GM19099 (cell line): ENCODE results near the gene DDX46.
A peak's percentile ranks its signal among the peaks of the same experiment; 100 is the strongest.

Experiments used
- POLR2A ChIP-seq: IDR thresholded peaks from 3 replicates; pipeline ENCODE4 v1.6.1; 2011; ENCODE audit warnings: low read depth; ENCODE audit not compliant: insufficient read length; ENCODE audit errors: extremely low read depth

DDX46 gene

GRCh38 chr5:134864707-134865106 is 106.1 kb downstream of the DDX46 start:
- no peak for TF ChIP-seq POLR2A

DNA sequence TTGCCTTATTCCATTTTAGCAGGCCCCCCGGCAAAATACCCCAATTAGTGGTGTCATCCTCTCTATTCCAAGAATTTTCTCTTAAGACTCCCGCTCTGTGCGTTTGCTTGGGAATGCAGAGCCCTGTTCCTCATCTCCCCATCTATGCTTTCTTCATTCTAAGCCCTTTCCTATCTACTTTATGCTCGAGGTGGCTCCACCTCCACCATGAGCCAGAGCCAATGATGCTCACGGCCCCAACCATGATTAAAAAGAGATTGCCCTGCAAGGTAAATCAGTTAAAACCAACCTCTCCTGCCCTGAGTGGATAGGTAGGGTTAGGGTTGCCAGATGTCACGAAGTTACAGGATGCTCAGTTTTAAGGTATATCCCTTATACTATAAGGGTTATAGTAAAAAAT is 114.9 kb downstream of the DDX46 start:
- no peak for TF ChIP-seq POLR2A

DNA sequence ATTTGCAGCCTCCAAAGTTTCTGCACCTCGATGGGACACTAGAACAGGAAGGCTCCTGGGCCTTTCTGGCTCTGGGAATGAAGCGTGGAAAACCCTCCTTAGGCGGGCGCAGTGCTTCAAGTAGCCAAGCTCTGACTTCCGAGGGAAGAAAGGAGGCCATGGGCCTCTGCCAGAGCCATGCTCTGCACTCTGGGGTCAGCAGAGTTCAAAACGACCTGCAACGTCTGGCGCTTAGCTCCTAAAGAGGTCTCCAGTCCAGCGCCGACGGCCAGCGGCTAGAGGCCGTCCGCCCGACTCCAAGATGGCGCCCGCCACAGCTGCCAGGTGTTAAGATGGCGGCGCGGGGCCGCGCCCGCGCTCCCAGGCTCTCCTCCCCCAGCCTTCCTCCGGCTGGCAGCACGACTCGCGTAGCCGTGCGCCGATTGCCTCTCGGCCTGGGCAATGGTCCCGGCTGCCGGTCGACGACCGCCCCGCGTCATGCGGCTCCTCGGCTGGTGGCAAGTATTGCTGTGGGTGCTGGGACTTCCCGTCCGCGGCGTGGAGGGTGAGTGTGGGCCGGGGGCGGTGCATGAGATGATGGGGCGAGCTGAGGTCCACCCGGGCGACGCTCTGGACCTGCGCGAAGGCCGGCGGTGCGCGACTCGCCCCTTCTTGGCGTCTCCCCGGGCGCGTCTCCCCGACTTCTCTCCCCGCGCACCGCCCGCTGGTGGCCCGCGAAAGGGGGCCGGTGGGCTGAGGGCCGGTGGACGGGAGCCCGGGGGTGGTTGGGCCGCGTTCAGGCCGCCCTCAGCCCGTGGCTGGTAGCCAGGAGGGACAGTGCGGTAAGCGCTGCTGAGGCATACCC is 115.6 kb downstream of the DDX46 start, which contains the start of gene TXNDC15:
TXNDC15 (plus strand) TSS at position 385 of the 844 bp plus-strand sequence; CDS start at position 442, 57 bp downstream.
- TF ChIP-seq POLR2A: peak; percentile 94

GRCh38 chr5:134874831-134875655 is 116.5 kb downstream of the DDX46 start:
- no peak for TF ChIP-seq POLR2A

- no peak for TF ChIP-seq POLR2A
Observed at GRCh38 chr5:134877159-134877558, 118.6 kb downstream of the DDX46 start.

DNA sequence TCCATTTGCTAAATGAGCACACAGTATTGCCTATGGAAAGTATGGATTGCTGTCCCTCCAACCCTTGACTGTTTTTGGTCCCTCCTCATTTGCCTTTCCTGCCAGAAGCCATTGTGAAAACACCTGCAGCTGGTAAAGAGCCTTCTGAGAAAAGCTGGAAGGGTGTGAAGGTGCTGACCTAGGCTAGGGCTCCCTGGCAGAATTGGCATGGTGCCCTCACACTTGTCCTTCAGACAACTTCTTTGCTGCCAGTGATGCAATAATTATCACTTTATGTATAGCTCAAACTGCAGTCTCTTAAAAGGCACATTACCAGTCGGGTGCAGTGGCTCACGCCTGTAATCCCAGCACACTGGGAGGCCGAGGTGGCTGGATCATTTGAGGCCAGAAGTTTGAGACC is 119.8 kb downstream of the DDX46 start:
- no peak for TF ChIP-seq POLR2A

DNA sequence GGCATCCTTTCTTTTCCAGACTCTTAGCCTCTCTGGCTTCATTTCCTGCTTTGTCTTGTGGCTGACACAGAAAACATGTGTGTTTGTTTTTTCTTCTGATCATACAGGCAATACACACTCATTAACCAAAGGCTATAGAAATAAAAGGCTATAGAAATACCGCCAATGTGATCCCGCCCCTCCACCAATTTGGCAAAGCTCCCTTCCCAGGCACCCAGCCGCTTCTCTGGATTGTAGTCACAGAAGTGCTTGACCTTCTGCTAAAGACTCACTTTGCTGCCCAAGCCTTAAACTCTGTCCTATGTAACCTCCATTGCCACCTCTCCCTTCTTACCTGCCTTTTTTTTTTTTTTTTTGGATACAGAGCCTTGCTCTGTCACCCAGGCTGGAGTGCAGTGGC is 120.9 kb downstream of the DDX46 start:
- TF ChIP-seq POLR2A: no peak
